SIG-M5 treated with dmso at 0.1 percent for 504 hours (cell line): ENCODE results near the gene CYS1.
"Not testable (repeated sequence)": the region's sequence is repeated elsewhere in the genome, so short reads cannot be mapped to it uniquely, and the experiment has no call there.

Source experiments
- DNase-seq: peaks from one replicate; lab custom pipeline; 2025; ENCODE audit not compliant: unreplicated experiment; lab: John Stamatoyannopoulos, UW

Gene CYS1, protein sequence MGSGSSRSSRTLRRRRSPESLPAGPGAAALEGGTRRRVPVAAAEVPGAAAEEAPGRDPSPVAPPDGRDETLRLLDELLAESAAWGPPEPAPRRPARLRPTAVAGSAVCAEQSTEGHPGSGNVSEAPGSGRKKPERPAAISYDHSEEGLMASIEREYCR

DNA sequence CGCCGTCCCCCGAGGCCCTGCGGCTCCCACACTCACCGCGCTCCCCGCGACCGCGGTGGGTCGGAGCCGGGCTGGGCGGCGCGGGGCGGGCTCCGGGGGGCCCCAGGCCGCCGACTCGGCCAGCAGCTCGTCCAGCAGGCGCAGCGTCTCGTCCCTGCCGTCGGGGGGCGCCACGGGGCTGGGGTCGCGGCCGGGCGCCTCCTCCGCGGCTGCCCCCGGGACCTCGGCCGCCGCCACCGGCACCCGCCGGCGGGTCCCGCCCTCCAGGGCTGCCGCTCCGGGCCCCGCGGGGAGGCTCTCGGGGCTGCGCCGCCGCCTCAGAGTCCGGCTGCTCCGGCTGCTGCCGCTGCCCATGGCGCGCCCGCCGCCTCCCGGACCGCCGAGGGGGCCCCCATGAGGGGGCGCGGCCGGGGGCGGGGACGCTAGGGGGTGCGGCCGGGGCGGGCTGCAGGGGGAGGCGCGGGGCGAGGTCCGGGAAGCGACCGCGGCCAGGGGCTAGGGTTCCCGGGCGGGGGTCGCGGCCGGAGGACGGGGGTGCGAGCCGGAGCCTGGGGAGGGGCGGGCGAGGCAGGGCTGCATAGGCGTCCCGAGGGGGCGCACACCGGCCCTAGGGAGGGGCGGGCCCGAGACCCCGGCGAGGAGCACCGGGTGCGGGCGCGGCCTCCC is at the start of gene CYS1:
Gene CYS1 (minus strand): TSS at position 542 of the 666 bp plus-strand sequence. CDS start 188 bp downstream, at position 354.
- DNase-seq: no peak

DNA sequence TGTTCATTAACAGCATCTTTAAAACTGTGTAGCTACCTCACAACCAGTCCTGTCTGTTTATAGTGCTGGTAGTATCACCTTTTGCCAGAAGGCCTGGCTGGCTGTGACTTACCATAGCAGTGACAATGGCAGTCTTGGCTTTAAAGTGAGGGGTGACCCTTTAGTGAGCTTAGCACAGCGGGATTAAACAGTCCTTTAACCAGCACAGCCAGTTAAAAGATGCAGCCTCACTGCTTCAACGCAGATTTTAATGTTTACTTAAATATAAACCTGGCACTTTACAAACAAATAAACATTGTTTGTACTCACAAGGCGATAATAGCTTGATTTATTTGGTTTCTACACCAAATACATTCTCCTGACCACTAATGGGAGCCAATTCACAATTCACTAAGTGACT is 49.3 kb upstream of the CYS1 start:
- no peak for DNase-seq

DNA sequence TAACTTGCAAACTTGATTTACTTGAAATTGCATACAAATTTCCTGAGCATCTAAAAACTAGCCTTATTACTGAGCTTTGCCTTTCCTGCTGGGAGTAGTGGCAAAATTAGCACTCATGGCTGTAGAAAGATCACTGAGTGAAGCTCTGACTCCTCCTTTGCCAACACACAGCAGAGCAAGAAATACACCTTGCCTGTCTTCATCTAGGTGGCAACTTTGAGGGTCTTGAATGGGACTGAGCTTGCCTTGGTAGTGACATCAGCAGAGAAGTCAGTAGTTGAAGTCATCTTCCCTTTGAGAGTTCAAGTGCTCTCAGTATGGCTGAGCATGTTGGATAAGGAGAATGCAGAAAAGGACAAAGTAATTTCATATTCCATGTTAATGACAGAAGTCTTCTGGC is 48.2 kb upstream of the CYS1 start:
- DNase-seq: no peak

DNA sequence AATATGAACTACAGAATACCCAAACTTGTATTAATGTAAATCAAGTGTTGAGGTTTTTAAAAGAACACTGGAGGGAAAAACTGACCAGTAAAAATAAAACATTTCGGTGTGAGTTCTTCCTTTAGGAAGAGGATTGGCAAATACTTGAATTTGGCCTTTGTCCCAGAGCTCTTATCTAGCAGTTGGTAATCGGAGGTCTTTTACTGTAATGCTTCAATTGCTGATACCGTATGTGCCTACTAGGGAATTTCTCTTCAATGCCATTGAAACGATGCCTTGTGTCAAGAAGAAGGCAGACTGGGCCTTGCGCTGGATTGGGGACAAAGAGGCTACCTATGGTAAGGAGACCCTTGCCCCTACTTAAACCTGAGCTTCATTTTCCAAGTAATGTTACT is 46.4 kb upstream of the CYS1 start:
- no peak for DNase-seq

DNA sequence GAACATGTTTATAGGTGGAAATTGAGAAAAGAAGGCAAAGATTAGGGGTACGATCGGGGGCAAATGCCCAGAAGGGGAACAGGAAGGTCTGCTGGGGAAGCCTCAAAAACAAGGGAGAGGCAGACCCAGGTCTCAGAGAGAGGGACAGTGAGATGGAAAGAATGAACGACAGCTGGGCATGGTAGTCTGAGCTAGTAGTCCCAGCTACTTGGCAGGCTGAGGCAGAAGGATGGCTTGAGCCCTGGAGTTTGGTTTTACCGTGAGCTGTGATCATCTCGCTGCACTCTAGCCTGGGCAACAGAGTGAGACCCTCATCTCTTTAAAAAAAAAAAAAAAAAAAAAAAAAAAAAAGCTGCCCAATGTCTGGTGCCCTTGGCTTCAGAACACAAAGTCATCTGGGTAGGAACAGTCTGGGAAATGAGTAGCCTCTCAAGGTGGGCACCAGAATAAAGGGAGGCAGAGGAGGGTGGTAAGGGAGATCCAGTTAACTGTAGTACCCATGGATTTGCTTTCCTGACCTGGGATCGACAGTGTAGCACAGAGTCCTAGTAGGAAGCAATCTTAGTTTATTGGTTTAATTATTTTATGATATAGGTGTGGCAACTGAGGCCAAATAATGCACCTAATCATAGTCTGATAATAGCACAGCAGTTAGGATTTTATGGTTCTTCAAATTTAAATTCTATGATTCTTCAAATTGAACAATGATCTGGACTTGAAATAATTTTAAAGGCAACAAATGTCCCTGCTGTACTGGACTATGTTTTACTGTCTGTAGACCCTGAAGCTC is 45.8 kb upstream of the CYS1 start:
- no peak for DNase-seq

DNA sequence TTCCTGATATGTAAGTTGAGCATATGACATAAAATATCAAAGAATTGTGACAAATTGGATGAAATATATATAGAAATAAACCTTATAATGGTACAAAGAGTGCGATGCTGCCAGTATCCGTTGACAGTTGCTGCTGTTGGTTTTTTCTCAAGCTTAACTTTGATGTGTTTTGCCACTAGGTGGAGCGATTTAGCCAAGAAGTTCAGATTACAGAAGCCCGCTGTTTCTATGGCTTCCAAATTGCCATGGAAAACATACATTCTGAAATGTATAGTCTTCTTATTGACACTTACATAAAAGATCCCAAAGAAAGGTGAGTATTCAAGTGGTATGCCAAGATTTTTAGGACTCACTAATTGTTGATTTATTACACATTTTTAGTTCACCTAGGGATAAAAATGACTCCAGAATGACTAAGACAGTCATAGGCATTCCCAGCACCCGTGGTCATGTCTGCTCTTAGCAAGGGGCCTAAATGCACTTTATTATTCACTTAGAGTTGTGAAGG is 44.4 kb upstream of the CYS1 start:
- peak; percentile 76 for DNase-seq

DNA sequence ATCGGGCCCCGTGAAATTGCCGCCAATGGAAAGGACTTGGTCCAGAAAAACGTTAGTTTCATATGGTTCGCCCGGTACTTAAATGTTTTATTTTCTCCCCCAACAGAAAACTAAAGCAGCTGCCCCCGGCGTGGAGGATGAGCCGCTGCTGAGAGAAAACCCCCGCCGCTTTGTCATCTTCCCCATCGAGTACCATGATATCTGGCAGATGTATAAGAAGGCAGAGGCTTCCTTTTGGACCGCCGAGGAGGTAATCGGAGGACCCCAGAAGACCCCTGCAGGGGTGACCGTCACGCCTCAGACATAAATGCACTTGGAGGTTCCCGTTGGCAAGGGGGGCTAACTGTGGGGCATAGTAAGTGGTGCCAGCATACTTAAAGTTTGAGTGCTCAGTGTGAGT is 43.1 kb upstream of the CYS1 start:
- no peak for DNase-seq

DNA sequence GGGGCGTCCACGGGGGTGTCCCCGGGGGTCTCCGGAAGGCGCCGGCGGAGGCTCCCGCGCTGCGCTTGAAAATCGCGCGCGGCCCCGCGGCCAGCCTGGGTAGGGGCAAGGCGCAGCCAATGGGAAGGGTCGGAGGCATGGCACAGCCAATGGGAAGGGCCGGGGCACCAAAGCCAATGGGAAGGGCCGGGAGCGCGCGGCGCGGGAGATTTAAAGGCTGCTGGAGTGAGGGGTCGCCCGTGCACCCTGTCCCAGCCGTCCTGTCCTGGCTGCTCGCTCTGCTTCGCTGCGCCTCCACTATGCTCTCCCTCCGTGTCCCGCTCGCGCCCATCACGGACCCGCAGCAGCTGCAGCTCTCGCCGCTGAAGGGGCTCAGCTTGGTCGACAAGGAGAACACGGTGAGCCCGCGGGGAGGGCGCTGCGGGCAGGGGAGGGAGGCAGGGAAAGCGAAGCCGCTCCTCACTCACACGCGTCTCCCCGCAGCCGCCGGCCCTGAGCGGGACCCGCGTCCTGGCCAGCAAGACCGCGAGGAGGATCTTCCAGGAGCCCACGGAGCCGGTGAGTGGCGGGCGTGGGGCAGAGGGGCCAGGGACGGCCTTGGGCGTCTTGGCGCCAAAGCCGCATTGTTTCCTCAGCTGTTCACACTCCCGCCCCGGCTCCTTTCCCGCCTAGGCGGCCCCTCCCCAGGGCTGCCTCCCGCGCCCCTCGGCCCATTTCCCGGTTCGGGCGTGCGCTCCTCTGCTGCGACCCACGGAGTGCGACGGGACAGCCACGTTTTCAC is 42.5 kb upstream of the CYS1 start, which contains the start of gene RRM2:
Gene RRM2 (plus strand): TSS at position 240 of the 781 bp plus-strand sequence. CDS start 60 bp downstream, at position 300.
- peak; percentile 97 for DNase-seq

DNA sequence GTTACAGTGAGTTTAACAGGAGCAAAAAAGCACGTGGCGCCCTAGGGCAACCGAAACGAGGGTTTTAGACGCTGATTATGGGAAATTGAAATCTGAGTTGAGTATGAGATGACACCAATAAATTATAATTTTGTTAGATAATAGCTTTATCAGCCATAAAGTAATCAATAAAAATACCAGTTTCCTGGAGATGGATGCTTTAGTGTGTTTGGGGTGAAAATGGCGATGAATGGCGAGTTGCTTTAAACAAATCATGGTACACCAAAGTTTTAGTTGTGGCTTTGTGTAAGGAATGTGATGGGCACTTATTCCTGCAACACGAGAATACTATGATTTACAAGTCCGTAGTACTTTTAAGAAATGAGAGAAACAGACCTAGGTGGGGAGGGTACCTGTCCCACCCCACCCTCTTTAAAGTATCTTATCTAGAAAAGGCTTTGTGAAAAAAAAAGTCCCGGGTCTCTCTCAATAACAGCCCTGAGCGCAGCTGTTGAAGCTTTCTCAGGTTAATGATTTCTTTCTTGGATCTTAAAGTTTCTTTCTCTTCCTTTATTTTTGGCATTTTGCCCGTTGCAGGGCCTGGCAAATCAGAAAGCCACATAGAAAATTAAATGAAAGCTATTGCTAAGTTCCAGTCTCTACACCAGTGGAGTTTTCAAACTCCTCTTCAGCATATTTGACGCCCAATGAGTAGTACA is 40.8 kb upstream of the CYS1 start:
- no peak for DNase-seq

DNA sequence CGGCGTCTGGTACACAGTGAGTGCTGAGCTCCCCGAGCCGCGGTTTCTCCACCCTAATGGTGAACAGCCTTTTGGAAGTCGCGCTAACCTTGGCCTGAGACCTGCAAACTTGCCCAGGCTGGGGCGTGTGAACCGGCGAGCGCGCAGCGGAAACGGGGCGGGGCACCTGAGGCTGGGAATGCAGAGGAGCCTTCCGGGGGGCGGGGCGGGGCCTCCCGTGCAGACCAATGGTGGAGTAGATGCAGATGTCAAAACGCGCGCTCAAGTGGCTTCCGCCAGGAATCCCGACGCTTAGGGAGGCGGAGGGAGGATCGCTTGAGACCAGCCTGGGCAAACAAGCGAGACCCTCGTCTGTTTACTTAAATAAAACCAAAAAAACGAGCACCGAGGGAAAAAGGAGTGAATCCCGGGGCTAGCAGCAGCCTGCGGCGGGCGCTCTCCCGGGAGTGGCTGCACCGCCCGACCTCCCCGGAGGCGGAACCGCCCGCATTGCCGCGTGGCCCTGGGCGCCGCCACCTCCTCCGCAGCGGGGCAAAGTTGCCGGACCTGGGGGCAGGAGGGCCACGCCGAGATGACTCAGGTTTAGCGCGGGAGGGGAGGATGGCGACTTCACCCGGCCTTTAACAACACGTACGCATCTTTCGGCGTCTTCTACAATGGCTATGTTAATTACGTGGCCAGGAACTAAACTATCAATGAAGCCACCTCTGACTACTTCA is 40.1 kb upstream of the CYS1 start:
- DNase-seq: peak; percentile 96

DNA sequence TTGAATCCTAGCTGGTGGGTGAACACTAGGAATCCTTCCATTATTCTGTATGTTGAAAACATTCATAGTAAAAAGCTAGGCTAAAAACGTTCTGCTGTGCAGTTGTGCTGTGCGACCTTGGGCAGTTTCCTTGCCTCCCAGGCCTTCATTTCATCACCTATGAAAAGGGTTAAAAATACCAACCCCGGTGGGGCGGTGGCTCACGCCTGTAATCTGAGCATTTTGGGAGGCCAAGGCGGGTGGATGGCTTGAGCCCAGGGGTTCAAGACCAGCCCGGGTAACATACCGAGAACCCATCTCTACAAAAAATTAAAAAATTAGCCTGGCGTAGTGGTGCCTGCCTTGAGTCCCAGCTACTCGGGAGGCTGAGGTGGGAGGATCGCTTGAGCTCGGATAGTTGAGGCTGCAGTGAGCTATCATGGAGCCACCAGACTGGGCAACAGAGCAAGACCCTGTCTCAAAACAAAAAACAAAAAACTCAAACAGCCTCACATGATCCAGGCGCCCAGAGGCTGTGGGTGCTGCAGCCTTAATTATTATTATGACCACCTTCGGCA is 39.5 kb upstream of the CYS1 start:
- no peak for DNase-seq

DNA sequence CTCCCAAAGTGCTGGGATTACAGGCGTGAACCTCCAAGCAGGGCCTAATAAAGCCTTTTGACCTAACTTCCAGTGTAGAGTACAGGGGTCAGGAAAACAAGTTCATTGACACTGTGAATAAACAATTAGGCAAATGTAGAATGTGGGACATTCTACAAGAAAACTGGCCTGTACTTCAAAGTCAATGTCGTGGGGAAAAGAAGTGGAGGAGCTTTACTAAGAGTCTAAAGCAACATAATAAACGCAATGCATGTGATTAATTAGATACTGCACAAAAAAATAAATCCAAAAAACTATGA is 38.8 kb upstream of the CYS1 start:
- no peak for DNase-seq

DNA sequence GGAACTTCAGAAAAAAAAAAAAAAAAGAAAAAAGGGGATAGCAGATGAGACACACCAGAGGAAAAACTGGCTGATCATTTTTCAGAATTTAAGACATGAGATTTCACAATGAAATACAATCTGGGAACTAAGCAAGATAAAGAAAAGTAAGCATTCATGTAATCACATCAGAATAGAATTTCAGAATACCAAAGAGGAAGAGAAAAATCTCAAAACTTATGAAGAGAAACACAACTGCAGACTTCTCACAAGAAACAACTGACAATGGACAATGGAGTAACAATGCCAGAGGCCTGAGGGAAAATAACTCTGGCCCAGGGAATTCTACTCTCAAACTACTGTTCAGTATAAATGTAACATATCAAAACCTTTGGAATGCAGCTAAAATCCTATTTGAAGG is 29.1 kb upstream of the CYS1 start:
- no peak for DNase-seq

DNA sequence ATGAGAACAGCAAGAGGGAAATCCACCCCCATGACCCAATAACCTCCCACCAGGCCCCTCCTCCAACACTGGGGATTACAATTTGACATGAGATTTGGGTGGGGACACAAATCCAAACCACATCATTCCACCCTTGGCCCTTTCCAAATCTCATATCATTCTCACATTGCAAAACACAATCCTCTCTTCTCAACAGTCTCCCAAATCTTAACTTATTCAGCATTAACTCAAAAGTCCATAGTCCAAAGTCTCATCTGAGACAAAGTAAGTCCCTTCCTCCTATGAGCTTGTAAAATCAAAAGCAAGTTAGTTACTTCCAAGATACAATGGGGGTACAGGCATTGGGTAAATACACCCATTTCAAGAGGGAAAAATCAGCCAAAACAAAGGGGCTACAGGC is 24.7 kb upstream of the CYS1 start:
- not testable (repeated sequence) for DNase-seq

DNA sequence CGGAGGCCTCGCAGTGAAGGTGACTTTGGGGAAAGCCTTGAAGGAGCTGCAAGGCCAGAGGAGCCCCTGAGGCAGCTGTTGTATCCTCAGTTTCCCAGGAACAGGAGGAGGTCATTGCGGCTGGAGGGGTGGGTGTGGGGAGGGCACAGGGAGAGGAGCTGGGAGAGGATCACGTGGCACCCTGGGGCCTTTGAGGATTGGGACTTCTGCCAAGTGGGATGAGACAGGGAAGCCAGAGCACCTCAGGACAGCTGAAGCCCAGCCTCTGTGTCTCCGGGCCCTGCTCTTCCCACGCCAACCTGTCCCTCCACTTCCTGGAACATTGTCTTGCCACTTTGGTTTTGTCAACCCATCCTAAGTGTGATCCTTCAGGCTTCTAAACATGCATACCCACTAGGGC is 23.0 kb upstream of the CYS1 start:
- no peak for DNase-seq

DNA sequence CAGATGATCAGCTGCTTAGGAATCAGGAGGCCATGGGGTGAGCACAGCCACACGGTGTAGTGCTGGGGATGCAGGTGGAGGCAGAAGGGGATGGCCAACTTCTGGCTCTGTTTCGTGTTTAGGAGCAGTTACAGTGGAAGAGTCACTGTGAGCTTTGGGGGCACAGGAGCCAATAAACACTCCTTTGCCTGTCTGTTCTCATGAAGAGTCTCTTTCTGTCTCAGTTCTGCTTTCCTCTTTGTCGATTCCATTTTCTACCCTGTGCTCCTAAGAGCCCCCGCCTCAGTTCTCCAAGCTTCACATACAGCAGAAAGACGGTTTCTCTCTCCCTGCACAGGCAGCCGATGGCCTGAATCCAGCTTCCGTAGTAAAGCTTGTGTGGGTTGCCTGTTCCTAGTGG is 21.3 kb upstream of the CYS1 start:
- peak; percentile 21 for DNase-seq

DNA sequence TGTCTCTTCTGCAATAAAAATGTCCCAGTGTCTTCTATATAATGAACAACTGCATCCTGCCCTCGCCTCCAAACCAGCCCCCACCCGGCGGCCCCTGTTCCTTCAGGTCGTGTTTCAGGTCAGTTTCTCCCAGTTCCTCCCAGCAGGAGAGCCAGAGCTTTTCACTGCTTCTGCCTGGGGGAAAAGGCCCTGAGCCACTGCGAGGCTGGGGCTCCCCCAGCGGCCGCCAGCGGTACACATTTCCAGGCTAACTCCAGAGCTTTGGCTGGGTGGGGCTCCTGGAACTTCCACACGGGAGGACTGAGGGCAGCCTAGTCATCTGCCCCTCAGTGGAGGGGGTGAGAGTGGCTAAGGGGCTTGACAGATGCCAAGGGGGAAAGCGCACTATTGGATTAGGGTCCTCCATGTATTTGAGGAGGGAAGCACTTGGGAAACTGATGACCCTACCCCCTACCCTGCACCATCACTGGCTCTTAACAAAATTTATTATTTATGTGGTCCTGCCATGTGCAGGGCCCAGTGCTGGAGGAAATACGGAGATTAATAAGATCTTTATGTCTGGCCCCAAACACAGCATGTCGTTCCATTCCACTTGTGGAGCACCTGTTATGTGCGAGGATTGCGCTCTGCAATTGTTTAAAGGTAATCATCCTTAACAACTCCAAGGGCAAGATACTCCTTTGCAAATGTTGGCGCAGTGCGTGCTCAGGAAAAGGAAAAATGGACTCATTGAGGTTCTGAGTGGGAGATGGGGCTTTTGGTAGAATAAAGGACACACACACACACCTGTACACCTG is 17.3 kb upstream of the CYS1 start:
- peak; percentile 71 for DNase-seq

DNA sequence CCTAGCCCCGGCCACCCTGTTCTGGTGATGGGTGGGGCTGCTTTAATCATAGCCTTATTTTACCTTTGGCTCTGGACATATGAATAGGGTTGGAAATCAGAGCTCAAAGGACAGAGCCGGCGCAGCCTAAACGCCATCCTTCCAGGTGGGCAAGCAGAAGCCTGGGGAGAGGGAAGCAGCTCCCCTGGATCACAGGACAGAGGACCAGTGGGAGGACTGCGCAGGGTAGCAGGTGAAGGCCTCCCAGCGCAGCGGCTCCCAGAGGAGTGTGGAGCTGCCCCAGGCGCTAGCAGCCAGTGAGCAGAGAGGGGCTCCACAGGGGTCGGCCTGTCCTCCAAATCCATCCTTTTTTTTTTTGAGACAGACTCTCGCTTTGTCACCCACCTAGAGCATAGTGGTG is 16.4 kb upstream of the CYS1 start:
- DNase-seq: no peak

DNA sequence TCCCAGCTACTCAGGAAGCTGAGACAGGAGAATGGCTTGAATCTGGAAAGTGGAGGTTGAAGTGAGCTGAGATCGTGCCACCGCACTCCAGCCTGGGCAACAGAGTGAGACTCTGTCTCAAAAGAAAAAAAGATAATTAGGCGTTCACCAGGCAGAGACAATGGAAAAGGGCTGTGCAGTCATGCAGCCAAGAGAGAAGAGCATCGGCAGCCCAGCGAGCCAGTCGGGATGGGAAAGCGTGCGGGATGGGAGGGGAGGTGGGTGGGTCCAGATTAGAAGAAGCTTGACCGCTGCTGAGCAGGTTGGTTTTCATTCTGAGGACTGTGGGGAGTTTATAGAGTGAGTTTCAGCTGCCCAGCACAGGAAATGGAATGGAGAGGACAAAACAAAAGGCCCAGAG is 15.0 kb upstream of the CYS1 start:
- DNase-seq: no peak
